ENCODE measurements around the gene SBNO1.
"Not testable (repeated sequence)": the region's sequence is repeated elsewhere in the genome, so short reads cannot be mapped to it uniquely, and the experiment has no call there.

SBNO1 gene

GRCh38 chr12:123364532-123365024, at the start of gene SBNO1:
Gene SBNO1 (minus strand): TSS chr12:123364847. CDS start chr12:123350441, 14,406 bp downstream.
- DNase-seq (ENCODE audit: low read depth in 2 of 2), result peak; percentile 78 to 84

- no peak for DNase-seq (ENCODE audit: low read depth in 2 of 2)
Measured at GRCh38 chr12:123410041-123410412, 45.4 kb upstream of the SBNO1 start.

GRCh38 chr12:123409284-123410040, 44.8 kb upstream of the SBNO1 start:
- DNase-seq (ENCODE audit: low read depth in 2 of 2), result not testable (repeated sequence)

GRCh38 chr12:123408619-123409018, 44.0 kb upstream of the SBNO1 start:
- DNase-seq (ENCODE audit: low read depth in 2 of 2), result not testable (repeated sequence)

GRCh38 chr12:123407934-123408333, 43.3 kb upstream of the SBNO1 start:
- not testable (repeated sequence) for DNase-seq (ENCODE audit: low read depth in 2 of 2)

GRCh38 chr12:123407269-123407668, 42.6 kb upstream of the SBNO1 start:
- DNase-seq (ENCODE audit: low read depth in 2 of 2), result not testable (repeated sequence)

GRCh38 chr12:123404581-123404980, 39.9 kb upstream of the SBNO1 start:
- no peak for DNase-seq (ENCODE audit: low read depth in 2 of 2)

- DNase-seq (ENCODE audit: low read depth in 2 of 2), result no peak
Measured at GRCh38 chr12:123401753-123402683, 37.4 kb upstream of the SBNO1 start.

- DNase-seq (ENCODE audit: low read depth in 2 of 2), result no peak
Measured at GRCh38 chr12:123399255-123399617, 34.6 kb upstream of the SBNO1 start.

- DNase-seq (ENCODE audit: low read depth in 2 of 2), result no peak
Measured at GRCh38 chr12:123398550-123399254, 34.1 kb upstream of the SBNO1 start.

GRCh38 chr12:123398177-123398549, 33.5 kb upstream of the SBNO1 start:
- DNase-seq (ENCODE audit: low read depth in 2 of 2), result no peak

- no peak for DNase-seq (ENCODE audit: low read depth in 2 of 2)
Measured at GRCh38 chr12:123397400-123397799, 32.8 kb upstream of the SBNO1 start.

GRCh38 chr12:123396954-123397353, 32.3 kb upstream of the SBNO1 start:
- no peak for DNase-seq (ENCODE audit: low read depth in 2 of 2)

GRCh38 chr12:123396543-123396942, 31.9 kb upstream of the SBNO1 start:
- DNase-seq (ENCODE audit: low read depth in 2 of 2), result no peak

- no peak for DNase-seq (ENCODE audit: low read depth in 2 of 2)
Measured at GRCh38 chr12:123395236-123395635, 30.6 kb upstream of the SBNO1 start.

- DNase-seq (ENCODE audit: low read depth in 2 of 2), result no peak
Measured at GRCh38 chr12:123393747-123394146, 29.1 kb upstream of the SBNO1 start.

- no peak for DNase-seq (ENCODE audit: low read depth in 2 of 2)
Measured at GRCh38 chr12:123391546-123392343, 27.1 kb upstream of the SBNO1 start.

GRCh38 chr12:123390498-123391426, 26.1 kb upstream of the SBNO1 start:
- DNase-seq (ENCODE audit: low read depth in 2 of 2), result no peak

GRCh38 chr12:123389560-123390351, 25.1 kb upstream of the SBNO1 start:
- DNase-seq (ENCODE audit: low read depth in 2 of 2), result no peak

All from activated CD8-positive, alpha-beta memory T cell treated with anti-CD3 and anti-CD28 coated beads for 4 hours (primary cell).